HG03469 (cell line): Measurements from ENCODE around the gene ANKS1B.
A peak's percentile ranks its signal among the peaks of the same experiment; 100 is the strongest.

Source experiments
- ATAC-seq: cut with Tn5 transposase; IDR thresholded peaks from one replicate; pipeline ENCODE4 v1.9.1; 2021; ENCODE audit warnings: mild to moderate bottlenecking, moderate library complexity, moderate number of reproducible peaks; ENCODE audit not compliant: unreplicated experiment

The ANKS1B gene

DNA sequence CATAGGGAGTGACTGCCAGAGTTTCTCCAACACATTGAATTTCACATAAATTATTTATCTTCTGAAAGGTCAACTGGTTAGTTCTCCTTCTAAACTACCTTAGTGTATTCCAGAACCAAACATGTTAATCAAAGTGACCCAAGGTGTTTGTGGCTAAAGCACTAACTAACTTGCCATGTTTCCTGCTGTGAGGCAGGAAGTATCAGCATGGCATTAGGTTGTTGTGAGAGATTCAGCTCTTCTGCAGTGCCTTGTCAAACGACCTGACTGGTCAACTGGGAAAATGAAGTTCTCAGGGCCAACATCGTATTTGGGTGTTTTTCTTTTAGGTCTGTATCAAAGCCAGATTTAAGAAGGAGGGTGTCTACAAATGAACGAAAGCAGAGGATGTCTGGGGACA lies 891.6 kb downstream of the ANKS1B start:
- no peak for ATAC-seq

DNA sequence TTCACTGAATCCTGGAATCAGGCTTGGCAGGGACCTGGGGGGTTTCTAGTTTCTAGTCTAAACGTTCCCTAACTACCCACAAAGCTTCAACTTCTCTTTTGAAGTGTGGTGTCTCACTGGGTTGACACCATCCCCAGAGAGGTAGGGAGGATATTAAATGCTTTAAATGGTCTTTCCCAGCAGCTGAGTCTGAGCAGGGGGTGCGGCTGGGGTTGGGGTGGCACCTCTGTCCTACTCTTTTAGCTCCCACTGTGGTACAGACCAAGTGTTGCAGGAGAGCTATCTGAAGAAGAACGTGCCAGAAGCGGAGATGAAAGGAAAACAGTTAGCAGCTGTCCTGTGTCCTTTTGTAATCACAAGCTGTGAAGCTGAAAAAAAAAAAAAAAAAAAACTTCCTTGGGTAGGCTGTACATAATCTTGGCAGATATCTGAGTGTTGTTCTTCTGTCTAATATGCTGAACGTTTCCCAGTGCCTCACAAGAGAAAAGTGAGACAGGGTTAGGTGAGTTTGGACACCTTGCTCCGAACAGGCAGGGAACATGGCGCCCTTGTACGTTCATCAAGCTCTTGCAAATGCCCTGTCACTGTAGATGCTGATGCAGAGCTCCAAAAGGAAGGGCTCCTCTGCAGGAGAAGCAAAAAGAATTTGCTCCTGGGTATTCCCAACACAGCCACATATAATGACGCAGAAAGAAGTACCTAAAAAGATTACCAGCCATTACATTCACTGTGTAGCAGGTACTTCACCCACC lies 892.5 kb downstream of the ANKS1B start:
- no peak for ATAC-seq

DNA sequence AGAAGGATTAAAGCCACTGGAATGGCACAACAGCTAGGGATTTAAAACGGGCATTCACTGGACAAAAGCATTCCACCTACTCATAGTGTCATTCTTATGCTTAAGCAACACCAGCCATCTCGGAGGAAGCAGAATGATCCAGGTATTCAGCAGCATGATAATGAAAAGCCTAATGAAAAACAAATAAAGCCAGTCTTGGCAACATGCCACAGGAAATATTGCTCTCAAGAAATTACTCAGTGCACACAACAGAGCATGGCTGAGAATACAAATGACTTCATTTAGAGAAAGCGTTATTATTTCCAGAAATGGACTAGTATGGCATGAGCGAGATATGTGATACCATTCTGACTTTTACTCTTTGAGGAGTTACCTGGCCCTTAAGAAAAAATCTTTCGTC lies 897.5 kb downstream of the ANKS1B start:
- no peak for ATAC-seq

DNA sequence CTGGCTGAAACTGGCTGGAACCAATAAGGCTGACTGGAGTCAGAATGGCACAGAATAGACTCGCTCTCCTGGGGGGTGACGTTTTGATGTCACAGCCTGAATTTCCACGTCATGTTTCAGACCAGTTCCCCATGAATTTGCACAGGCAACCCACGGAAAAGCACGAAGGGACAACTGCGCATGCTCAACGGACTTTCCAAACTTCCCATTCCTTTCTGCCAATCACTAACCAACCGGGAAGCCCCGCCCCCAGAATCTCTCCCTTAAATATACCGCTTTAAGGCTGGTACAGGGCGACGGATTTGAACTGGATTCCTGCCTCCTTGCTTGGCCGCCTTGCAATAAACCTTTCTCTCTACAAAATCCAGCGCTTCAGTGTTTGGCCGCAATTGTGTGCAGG lies 904.9 kb downstream of the ANKS1B start:
- no peak for ATAC-seq

DNA sequence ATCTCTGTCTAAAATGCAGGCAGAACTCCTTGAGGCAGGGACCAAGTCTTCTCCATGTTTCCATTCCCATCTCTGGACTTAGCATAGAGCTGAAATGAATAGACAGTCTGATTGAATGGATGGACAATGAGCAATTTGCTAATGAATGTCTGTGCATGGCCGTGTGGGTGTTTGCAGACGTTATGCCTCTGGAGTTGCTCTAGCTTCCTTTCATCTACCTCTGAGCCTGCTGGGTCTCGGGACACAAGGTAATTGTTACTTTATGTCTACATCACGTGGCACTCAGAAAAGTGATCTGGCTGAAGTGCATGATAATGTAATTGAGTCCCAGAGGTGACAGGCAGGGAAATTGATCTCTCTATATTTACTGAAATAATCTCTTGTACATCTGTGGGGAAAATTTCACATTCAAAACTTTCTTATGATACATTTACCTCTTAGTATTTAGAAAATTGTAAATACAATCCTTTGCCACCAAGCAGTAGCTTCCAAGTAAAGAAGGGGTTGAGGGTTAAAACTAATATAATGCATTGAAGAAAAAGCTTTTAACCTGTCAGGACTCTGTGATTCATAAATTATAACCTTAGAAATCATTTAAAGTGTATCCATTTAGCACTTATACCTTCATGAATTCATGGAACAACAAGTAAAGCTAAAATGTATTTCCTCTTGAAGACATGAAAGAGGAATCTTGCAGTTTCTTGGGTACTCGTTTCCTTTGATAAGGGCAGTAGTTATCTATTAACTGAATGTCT lies 915.6 kb downstream of the ANKS1B start:
- ATAC-seq: no peak

DNA sequence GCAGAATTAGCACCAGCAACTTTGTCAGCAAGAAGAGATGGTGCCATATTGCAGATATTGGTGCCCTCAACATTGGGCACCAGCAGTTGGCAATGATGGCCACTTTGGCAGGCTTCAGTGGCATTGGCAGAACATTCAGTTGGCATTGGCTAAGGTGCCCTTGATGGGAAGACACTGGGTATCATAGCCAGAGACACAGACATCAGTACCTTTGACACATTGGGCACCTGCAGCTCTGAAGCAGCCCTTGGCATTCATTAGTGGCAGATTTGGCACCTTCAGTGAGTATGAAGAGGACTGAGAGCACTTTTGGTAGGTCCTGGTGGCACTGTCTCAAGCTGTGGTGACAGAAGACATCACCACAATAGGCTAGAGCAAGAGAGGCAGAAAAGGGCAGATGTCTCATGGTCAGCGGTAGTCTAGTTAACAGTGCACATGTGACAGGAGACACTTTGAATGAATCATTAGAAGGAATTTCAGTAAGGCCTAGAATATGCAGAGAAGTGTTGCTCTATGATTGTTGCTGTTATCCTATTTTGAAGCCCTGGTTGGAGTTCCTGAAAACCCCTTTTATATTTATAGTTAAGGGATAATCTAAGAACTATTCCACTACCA lies 917.5 kb downstream of the ANKS1B start:
- no peak for ATAC-seq

DNA sequence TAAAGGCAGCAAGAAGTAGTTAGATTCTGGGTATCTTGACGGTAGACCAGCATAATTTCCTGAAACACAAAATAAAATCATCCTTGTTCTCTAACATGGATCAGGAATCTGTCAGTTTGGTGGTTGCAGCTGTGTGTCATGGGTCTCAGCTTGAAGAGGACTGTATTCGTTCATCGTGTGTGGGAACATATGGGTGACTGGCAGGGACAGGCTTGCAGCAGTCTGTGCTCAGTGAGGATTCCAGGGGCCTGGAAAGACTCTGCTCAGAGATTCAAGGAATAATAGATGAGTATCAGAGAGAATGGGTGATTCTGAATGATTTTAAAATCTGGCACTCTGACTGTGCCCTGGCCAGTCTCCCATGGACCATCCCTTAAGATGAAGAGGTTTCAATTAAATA lies 918.0 kb downstream of the ANKS1B start:
- ATAC-seq: no peak

DNA sequence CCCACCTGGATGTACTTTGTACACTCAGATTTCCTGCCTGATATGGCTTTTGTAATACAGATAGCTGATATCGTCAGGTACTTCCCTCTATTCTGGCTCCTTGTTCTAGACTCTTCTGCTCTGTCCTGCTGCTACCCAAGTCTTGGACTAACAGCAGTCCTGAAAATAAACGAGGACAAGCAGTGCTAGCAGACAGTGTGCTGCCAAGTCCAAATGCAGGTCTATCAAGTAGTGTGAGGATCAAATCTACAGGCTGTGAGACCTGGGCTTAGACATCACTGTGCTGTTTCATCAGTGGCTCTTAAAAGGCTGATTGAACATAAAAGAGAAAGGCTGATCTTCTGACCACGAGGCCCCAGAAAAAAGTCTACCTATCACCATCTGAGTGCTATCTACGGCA lies 921.6 kb downstream of the ANKS1B start:
- ATAC-seq: no peak

DNA sequence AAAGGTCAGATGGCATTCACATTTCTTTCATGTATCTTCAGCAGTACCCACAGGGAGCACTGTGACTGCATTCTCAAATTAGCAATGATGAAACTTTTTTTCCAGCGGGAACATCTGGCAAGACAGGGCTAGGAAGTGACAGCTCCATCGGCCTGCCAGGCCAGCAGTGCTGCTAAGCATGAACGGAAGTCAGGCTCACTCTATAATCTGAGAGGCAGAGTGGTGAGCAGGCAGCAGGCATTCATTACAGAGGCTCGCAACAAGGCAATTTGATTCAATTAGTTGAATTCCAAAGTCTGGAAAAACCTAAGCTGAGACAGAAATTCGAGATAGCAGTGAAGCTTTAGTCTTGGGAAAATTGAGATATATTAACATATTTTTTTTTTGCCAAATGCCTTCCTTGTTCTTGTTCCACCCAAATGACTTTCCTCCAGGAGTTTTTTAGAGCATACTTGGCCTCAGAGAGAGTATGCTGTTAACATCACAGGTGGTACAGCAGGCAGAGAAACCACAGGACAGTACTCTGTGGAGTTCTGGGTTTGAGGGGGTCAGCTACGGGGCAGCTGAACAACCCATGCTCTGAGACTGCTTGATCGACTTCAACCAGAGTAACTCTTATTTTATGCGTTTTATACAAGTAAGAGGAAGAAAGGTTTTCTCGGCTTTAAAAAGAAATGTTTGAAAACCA lies 924.8 kb downstream of the ANKS1B start:
- ATAC-seq: no peak

DNA sequence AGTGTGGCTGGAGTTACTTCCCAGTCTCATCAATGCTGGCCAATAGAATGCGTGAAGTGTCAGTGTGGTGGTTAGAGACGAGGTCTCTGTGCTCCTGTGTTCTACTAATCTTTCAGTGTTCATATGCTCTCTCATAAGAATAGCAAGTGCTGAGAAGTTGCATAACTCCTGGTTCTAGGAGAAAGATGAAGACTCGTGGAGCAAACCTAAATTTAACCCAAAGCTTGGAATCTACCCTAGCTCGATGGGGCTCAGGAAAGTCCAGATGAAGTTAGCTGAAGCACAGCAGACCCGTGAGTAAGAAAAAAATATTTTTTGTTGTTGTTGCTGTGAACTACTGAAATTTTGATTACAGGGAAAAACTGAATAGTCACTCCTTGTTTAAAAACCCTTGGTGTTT lies 927.1 kb downstream of the ANKS1B start:
- ATAC-seq: no peak

DNA sequence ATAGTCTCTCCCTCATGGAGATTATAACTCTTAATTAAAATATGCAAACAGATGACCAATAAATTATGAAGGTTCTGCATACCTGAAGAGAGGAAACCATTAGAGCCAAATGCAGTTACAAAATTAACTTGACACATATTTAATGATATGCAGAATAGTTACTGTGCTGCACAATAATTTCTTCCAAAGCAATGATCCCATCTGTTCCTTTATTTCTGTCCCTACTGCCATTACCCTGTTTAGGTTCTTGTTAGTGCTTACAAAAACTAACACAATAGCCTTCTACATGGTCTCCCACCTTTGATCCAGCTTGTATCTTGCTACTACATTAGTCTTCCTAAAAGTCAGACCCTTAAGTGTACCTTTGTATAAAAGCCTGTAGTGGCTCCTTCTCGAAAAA lies 928.5 kb downstream of the ANKS1B start:
- ATAC-seq: no peak

DNA sequence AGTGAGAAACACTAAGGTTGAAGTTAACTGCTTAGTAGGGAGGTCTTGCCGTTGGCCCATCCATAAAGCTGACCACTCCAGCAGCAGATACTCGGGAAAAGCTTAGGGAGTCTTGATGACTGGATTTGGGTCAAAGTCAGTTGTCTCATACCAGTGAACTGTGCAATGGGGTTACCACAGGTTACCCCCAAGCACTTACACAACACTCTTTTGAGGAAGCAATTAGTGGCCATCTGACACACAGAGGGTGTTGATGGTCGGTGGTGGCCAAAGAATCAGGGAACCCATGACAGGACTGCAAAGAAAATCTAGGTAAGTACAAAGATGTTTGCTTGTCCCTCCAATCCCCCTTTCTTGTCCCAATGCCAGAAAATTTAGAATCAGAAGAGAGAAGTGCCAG lies 929.4 kb downstream of the ANKS1B start:
- ATAC-seq: no peak

DNA sequence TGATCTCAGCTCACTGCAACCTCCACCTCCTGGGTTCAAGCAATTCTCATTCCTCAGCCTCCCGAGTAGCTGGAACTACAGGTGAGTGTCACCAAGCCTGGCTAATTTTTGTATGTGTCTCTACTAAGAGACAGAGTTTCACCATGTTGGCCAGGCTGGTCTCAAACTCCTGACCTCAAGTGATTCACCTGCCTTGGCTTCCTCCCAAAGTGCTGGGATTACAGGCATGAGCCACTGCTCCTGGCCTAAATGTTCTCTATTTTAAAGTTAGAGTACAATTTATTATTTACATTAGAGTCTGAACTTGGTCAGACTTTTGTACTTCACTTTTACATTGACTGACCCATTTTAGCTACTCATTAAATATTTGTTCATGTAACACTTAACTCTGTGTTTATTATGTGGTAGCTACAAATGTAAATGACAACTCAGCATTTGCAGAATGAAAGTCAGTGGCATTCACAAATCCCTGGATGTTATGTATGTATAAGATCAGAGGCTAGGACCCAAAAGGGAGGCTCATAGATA lies 930.1 kb downstream of the ANKS1B start:
- ATAC-seq: no peak

DNA sequence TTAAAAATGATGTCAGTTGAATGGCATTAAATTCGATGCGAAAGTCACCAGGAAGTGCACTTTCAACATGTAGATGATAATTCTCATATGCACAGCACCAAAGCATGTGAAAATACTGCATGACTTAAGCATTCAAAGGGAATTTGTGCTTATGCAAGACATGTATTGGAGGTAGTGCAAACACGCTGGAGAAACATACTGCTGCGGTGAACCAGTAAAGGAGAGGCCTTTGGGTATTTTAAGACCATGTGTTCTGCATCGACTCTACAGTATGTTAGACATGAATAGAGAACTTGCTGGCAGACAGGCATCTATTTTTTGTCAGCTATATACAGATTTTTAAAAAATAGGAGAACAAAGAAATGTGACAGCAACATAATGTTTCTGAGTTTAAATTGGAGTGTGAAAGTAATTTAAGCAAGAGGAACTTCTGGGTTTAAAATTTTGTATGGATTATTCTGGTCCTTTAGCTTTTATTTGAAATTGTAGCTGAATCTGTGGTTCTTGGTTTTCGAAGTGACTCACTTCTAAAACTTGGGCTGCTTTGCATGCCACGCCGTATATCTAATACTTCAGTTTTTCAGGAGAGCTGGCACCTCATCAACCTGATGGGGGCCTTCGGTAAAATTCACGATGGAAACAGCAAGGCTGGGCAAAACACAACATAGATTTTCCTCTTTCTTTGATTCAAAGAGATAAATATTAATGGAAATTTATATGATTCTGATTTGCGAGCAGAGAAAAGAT lies 930.9 kb downstream of the ANKS1B start:
- ATAC-seq: no peak

DNA sequence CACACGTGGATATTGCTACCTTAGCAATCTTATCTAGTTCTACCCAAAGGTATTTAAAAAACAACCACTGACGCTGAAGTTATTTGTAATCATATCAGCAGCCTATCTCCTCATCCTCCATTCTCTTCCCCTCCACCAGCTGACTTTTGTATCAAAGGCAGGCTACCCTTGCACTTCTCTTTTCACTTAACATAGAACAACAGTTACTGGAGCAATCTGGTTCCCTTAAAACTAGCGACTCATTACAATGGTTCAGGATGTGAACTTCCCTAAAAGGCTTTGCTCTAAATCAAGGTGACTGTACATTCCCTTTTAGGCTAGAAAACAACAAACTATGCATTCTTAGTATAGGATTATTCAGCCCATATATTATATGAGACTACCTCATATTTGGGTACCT lies 935.0 kb downstream of the ANKS1B start:
- no peak for ATAC-seq

DNA sequence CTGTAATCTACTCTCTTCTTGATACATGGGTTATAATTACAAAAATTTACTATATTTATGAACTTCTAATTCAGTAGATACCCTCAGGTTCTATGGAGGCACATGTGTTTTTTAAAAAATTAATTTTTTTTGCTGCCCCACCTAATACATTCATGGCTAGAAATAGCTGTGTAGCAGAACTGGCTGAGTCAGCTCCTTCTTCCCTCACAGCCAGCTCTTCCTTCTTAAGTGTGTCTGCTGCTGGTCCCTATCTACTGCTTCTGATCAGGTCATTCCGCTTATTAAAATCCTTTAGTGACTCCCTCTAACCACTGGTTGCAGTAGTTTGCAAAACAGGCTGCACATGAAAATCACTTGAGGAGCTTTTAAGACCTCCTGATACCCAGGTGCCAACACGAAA lies 939.6 kb downstream of the ANKS1B start:
- ATAC-seq: no peak

DNA sequence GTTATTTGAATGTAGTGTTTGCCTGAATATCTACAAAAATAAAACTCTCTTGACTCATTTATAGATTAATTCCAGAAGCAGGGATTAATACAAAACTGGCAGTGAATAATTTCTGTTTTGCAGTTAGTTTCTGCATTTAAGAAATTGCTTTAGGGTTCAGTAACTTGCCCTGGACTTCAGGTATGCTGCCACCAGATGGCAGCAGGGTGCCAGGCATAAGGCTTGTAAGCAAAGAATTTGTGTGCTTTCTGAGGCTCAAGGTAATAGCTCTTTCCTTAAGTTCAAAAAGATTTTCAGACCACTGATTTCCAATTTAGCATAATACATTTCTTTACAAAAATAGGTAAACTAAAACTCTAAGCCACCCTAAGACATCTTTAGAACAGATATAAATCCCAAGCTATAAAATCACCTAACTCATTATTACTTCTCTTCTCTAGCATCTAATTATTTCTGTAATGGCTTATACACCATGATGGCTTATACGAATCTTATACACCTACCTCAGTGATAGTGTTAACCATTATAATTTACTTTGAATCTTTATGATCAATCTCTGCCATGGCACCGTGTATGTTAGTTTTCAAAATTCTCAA lies 941.3 kb downstream of the ANKS1B start:
- peak; percentile 51 for ATAC-seq

DNA sequence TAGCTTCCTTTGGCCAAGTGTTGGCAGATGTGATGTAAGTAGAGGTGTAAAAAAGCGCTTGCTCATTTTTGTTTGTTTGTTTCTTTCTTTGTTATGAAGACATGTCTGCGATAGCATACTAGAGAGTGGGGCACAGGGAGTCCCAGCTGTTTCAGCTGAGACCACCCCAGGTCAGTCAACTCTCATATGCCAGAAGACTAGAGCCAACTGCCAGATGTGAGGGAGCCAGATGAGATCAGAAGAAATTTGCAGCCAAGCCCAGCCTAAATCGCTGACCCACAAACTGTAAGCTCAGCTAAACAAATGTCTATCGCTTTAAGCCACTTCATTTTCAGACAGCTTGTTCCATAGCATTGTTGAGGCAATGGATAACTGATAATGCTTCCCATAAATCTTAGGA lies 942.5 kb downstream of the ANKS1B start:
- no peak for ATAC-seq

DNA sequence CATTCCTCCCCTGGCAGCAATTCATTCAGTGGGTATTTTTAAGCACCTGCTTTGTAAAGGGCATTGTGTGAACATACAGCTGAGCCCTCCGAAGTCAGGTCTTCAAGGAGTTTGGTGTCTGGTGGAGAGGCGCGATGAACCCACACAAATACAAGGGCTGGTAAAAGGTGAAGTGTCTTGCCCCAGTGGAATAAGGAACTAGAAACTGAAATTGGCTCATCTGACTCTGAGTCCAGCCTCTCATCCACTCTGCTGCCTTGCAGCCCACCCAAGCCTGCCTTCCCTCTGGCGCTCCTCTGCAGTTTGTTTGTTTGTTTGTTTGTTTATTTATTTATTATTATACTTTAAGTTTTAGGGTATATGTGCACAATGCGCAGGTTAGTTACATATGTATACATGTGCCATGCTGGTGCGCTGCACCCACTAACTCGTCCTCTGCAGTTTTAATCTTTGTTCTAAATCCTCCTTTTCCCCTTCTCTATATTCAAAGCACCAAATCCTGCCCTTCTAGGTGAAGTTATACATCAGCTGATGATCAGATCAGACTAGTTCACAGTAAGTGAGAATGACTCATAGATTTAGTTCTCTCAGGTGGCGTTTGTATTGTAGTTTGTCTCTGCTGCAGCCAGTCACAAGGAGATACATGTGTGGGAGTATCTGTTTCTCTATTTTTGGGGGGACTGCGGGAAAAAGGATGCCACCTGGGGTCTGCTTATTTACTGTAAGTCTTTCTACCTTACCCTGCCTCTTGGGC lies 945.2 kb downstream of the ANKS1B start:
- ATAC-seq: no peak
